HEK293 (cell line): ENCODE results near the gene KDF1.

Experiments
- CTCF ChIA-PET: fragments of 350-600 bp; formaldehyde crosslinking; extraction: SDS; loops from one replicate; lab custom pipeline; 2021; ENCODE audit warnings: antibody characterized with exemption; lab: Yijun Ruan, JAX
- POLR2A ChIA-PET: fragments of 300-600 bp; formaldehyde crosslinking; extraction: SDS; loops from one replicate; lab custom pipeline; 2020; ENCODE audit warnings: antibody characterized with exemption, inconsistent platforms; lab: Yijun Ruan, JAX
- H3K27ac ChIP-seq: fragments of 200-500 bp; sonication (Bioruptor generic); 2 replicates; pipeline ENCODE4 v1.5.1; 2014; ENCODE audit warnings: low read depth, low read length, control low read depth, inconsistent platforms; ENCODE audit errors: extremely low read depth
- H3K36me3 ChIP-seq, 2 experiments: fragments of 200-500 bp in 1 of 2; sonication (Bioruptor generic) in 1 of 2; 1 replicate in 1 of 2; 2 replicates in 1 of 2; pipeline ENCODE4 v1.5.1; 2014 to 2017; ENCODE audit warnings: inconsistent platforms in 2 of 2, low read length in 2 of 2; ENCODE audit not compliant: control insufficient read depth in 2 of 2, insufficient read depth in 1 of 2
- H3K4me1 ChIP-seq: fragments of 200-500 bp; sonication (Bioruptor generic); 2 replicates; pipeline ENCODE4 v1.5.1; 2014; ENCODE audit warnings: mild to moderate bottlenecking, low read length, inconsistent platforms; ENCODE audit not compliant: control insufficient read depth, insufficient read depth
- H3K4me3 ChIP-seq: 2 replicates; pipeline ENCODE4 v1.5.1; 2011; ENCODE audit warnings: low read depth, mild to moderate bottlenecking, control low read depth, low read length, moderate library complexity
- H3K9me3 ChIP-seq: fragments of 200-500 bp; sonication (Bioruptor generic); 2 replicates; pipeline ENCODE4 v1.5.1; 2014; ENCODE audit warnings: low read depth, low read length, inconsistent platforms; ENCODE audit not compliant: control insufficient read depth, insufficient read depth
- EGR2 ChIP-seq: fragments of 450-650 bp; formaldehyde crosslinking; IDR thresholded peaks from 2 replicates; pipeline ENCODE4 v1.5.1; 2016; ENCODE audit warnings: low read depth, missing biosample characterization, missing genetic modification characterization
- GLI2 ChIP-seq: fragments of 450-650 bp; formaldehyde crosslinking; IDR thresholded peaks from 2 replicates; pipeline ENCODE4; 2017; ENCODE audit warnings: missing biosample characterization, missing genetic modification characterization, low read depth, borderline replicate concordance
- GLIS2 ChIP-seq: fragments of 450-650 bp; formaldehyde crosslinking; IDR thresholded peaks from 2 replicates; pipeline ENCODE4 v1.5.1; 2016; ENCODE audit warnings: missing biosample characterization, missing genetic modification characterization
- OVOL3 ChIP-seq: fragments of 450-650 bp; formaldehyde crosslinking; IDR thresholded peaks from 2 replicates; pipeline ENCODE4 v1.5.1; 2016; ENCODE audit warnings: missing biosample characterization, missing genetic modification characterization
- SETDB1 ChIP-seq: IDR thresholded peaks from one replicate; pipeline ENCODE4 v1.6.1; 2017; ENCODE audit warnings: mild to moderate bottlenecking, low read length, moderate library complexity, mixed read lengths; ENCODE audit not compliant: insufficient read length
- YY2 ChIP-seq: fragments of 450-650 bp; formaldehyde crosslinking; IDR thresholded peaks from 2 replicates; pipeline ENCODE4 v1.5.1; 2016; ENCODE audit warnings: missing biosample characterization, missing genetic modification characterization
- ZBTB17 ChIP-seq: fragments of 450-650 bp; formaldehyde crosslinking; IDR thresholded peaks from 2 replicates; pipeline ENCODE4 v1.5.1; 2016; ENCODE audit warnings: missing biosample characterization, missing genetic modification characterization
- ZBTB21 ChIP-seq: fragments of 450-650 bp; formaldehyde crosslinking; IDR thresholded peaks from 2 replicates; pipeline ENCODE4 v1.5.1; 2017; ENCODE audit warnings: missing biosample characterization, missing genetic modification characterization
- ZBTB7A ChIP-seq: fragments of 450-650 bp; formaldehyde crosslinking; IDR thresholded peaks from 2 replicates; pipeline ENCODE4 v1.5.1; 2016; ENCODE audit warnings: low read depth, missing biosample characterization, missing genetic modification characterization
- ZBTB8A ChIP-seq: fragments of 450-650 bp; formaldehyde crosslinking; IDR thresholded peaks from 2 replicates; pipeline ENCODE4 v1.5.1; 2016; ENCODE audit warnings: missing biosample characterization, missing genetic modification characterization
- ZFP37 ChIP-seq: fragments of 450-650 bp; formaldehyde crosslinking; IDR thresholded peaks from 2 replicates; pipeline ENCODE4 v1.5.1; 2016; ENCODE audit warnings: missing biosample characterization, missing genetic modification characterization
- ZFP69B ChIP-seq: fragments of 450-650 bp; formaldehyde crosslinking; IDR thresholded peaks from 2 replicates; pipeline ENCODE4 v1.5.1; 2016; ENCODE audit warnings: missing biosample characterization, missing genetic modification characterization
- ZNF140 ChIP-seq: fragments of 450-650 bp; formaldehyde crosslinking; IDR thresholded peaks from 2 replicates; pipeline ENCODE4 v1.5.1; 2016; ENCODE audit warnings: missing biosample characterization, missing genetic modification characterization
- ZNF174 ChIP-seq: fragments of 450-650 bp; formaldehyde crosslinking; IDR thresholded peaks from 2 replicates; pipeline ENCODE4 v1.5.0; 2017; ENCODE audit warnings: missing biosample characterization, mild to moderate bottlenecking, missing genetic modification characterization
- ZNF292 ChIP-seq: fragments of 450-650 bp; formaldehyde crosslinking; IDR thresholded peaks from 2 replicates; pipeline ENCODE4 v1.5.1; 2016; ENCODE audit warnings: low read depth, missing biosample characterization, missing genetic modification characterization, borderline replicate concordance
- ZNF521 ChIP-seq: fragments of 450-650 bp; formaldehyde crosslinking; IDR thresholded peaks from 2 replicates; pipeline ENCODE4 v1.5.1; 2017; ENCODE audit warnings: missing biosample characterization, mild to moderate bottlenecking, missing genetic modification characterization
- ZNF529 ChIP-seq: fragments of 450-650 bp; formaldehyde crosslinking; IDR thresholded peaks from 2 replicates; pipeline ENCODE4 v1.5.1; 2017; ENCODE audit warnings: missing genetic modification characterization, missing biosample characterization; ENCODE audit not compliant: insufficient replicate concordance
- ZNF530 ChIP-seq: fragments of 450-650 bp; formaldehyde crosslinking; IDR thresholded peaks from 2 replicates; pipeline ENCODE4 v1.5.1; 2016; ENCODE audit warnings: low read depth, missing biosample characterization, missing genetic modification characterization
- ZNF544 ChIP-seq: fragments of 450-650 bp; formaldehyde crosslinking; IDR thresholded peaks from 2 replicates; pipeline ENCODE4 v1.5.0; 2017; ENCODE audit warnings: missing biosample characterization, missing genetic modification characterization
- ZNF660 ChIP-seq: fragments of 450-650 bp; IDR thresholded peaks from 2 replicates; pipeline ENCODE4 v1.5.1; 2018; ENCODE audit warnings: missing biosample characterization, mild to moderate bottlenecking, missing genetic modification characterization
- ZNF791 ChIP-seq: fragments of 450-650 bp; formaldehyde crosslinking; IDR thresholded peaks from 2 replicates; pipeline ENCODE4 v1.5.1; 2016; ENCODE audit warnings: missing biosample characterization, missing genetic modification characterization
- ZNF843 ChIP-seq: fragments of 450-650 bp; formaldehyde crosslinking; IDR thresholded peaks from 2 replicates; pipeline ENCODE4 v1.5.1; 2016; ENCODE audit warnings: missing biosample characterization, missing genetic modification characterization
- TF ChIP-seq, protein P1 (sequence below): fragments of 450-650 bp; IDR thresholded peaks from 2 replicates; pipeline ENCODE4 v1.5.1; 2018; ENCODE audit warnings: missing biosample characterization, missing genetic modification characterization
- TF ChIP-seq, protein P2 (sequence below): fragments of 450-650 bp; formaldehyde crosslinking; conservative IDR thresholded peaks from 2 replicates; pipeline ENCODE4 v1.5.1; 2016; ENCODE audit warnings: low read depth, missing biosample characterization, missing genetic modification characterization

Gene KDF1

DNA sequence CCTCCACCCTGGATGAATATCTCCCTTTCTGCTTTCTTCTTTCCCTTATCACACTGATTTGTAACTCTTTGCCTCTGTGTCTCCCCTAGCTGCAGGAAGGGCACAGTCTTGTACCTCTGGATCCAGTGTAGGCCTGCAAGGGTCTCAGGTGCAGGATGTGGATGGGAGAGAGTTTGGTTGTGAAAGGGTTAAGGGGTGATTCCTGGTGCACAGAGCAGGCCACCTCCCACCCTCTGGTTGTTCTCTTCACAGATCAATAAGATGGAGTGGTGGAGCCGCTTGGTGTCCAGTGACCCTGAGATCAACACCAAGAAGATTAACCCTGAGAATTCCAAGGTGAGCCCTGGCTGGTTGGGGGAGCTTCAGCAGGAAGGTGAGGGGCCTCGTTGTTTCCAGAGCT, 15.1 kb downstream of the KDF1 start:
- POLR2A ChIA-PET: no interaction called here
- CTCF ChIA-PET: interaction anchor here (0.6 to 1.4 kb wide), 2 partner anchors 13 to 53 kb away, joined by 3 read pairs; no protein-coding TSS in a partner anchor
- TF ChIP-seq ZNF660 (tag by site-specific recombination) (no peak), GLIS2 (tag by site-specific recombination) (no peak)
- H3K4me1 ChIP-seq: no peaks in the 10 kb centered on the region
- no peak overlapping the region for H3K27ac ChIP-seq
- H3K4me3 ChIP-seq: no peak overlapping the region
- peaks cover 33 to 73% of the 10 kb centered on the region in 2 experiments; a peak in 2 of 3 replicates for H3K36me3 ChIP-seq
- H3K9me3 ChIP-seq: no peaks in the 10 kb centered on the region

DNA sequence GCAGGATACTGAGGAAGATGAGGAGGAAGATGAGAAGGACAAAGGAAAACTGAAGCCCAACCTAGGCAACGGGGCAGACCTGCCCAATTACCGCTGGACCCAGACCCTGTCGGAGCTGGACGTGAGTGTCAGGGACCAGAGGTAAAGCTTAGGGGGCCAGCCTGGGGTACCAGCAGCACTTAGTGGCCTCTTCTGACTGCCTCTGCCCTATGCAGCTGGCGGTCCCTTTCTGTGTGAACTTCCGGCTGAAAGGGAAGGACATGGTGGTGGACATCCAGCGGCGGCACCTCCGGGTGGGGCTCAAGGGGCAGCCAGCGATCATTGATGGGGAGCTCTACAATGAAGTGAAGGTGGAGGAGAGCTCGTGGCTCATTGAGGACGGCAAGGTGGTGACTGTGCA, 17.6 kb downstream of the KDF1 start:
- Histone ChIP-seq H3K4me3 (no peak overlapping the region), H3K4me1 (no peaks in the 10 kb centered on the region)
- POLR2A ChIA-PET: no interaction called here
- TF ChIP-seq ZFP37 (tag by site-specific recombination): no peak
- TF ChIP-seq, protein P1, sequence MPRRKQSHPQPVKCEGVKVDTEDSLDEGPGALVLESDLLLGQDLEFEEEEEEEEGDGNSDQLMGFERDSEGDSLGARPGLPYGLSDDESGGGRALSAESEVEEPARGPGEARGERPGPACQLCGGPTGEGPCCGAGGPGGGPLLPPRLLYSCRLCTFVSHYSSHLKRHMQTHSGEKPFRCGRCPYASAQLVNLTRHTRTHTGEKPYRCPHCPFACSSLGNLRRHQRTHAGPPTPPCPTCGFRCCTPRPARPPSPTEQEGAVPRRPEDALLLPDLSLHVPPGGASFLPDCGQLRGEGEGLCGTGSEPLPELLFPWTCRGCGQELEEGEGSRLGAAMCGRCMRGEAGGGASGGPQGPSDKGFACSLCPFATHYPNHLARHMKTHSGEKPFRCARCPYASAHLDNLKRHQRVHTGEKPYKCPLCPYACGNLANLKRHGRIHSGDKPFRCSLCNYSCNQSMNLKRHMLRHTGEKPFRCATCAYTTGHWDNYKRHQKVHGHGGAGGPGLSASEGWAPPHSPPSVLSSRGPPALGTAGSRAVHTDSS (tag by site-specific recombination): peak; percentile 60
- TF ChIP-seq, all 188 proteins: peak for 1
- no peaks in the 10 kb centered on the region for H3K9me3 ChIP-seq
- CTCF ChIA-PET: interaction anchor here (0.6 to 1.0 kb wide), 2 partner anchors 57 to 133 kb away, joined by 3 read pairs; no protein-coding TSS in a partner anchor
- no peak overlapping the region for H3K27ac ChIP-seq
- H3K36me3 ChIP-seq: peaks cover 34 to 92% of the 10 kb centered on the region in 2 experiments; a peak in 2 of 3 replicates

DNA sequence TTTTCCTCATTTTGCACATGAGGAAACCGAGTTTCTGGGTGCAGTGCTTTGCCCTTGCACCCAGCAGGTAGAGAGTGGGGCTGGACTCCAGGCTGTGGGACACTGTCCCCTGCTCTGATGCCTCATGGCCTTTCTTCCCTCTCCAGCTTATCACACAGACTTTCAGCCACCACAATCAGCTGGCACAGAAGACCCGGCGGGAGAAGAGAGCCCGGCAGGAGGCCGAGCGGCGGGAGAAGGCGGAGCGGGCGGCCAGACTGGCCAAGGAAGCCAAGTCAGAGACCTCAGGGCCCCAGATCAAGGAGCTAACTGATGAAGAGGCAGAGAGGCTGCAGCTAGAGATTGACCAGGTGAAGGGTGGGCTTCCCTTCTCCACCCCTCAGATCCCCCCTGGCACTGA, 19.0 kb downstream of the KDF1 start:
- CTCF ChIA-PET: no interaction called here
- Histone ChIP-seq H3K36me3 (peaks cover 38 to 94% of the 10 kb centered on the region in 2 experiments; a peak in 2 of 3 replicates), H3K4me1 (no peaks in the 10 kb centered on the region), H3K27ac (no peak overlapping the region), H3K4me3 (no peak overlapping the region), H3K9me3 (no peaks in the 10 kb centered on the region)
- POLR2A ChIA-PET: interaction anchor here (1.0 kb wide), 2 partner anchors 41 to 71 kb away, joined by 3 to 4 read pairs; partner anchors contain the start of genes GPATCH3 and TENT5B
- TF ChIP-seq GLI2 (tag by site-specific recombination) (no peak), ZNF530 (tag by site-specific recombination) (no peak), ZBTB8A (no peak), SETDB1 (no peak), ZNF544 (tag by site-specific recombination) (no peak), EGR2 (tag by site-specific recombination) (no peak), ZNF174 (tag by site-specific recombination) (no peak), ZBTB21 (tag by site-specific recombination) (no peak), ZNF791 (tag by site-specific recombination) (no peak), ZFP37 (tag by site-specific recombination) (no peak), ZNF529 (no peak), ZBTB7A (tag by site-specific recombination) (no peak)

DNA sequence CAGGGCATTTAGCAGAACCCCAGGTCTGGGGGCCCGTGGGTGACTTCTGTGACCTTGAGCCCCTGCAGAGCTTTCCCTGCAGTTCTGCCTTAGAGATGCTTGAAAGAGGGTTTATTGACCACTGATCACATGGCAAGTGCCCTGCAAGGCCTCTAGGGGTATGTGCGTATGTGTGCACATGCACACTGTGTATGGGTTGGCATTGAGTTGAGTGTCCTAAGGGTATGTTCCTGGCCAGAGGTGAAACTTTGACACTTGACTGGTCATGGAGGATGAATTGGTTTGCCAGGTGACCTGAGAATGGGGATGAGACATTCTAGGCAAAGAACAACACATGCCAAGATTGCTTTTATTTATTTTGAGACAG, 21.6 kb downstream of the KDF1 start:
- Histone ChIP-seq H3K36me3 (peaks cover 44 to 90% of the 10 kb centered on the region in 2 experiments), H3K9me3 (no peaks in the 10 kb centered on the region), H3K4me1 (no peaks in the 10 kb centered on the region), H3K4me3 (no peak overlapping the region), H3K27ac (no peak overlapping the region)
- CTCF ChIA-PET: interaction anchor here (0.6 kb wide), 1 partner anchor 336 kb away, joined by 3 read pairs; no protein-coding TSS in a partner anchor
- POLR2A ChIA-PET: no interaction called here
- TF ChIP-seq, protein P2, sequence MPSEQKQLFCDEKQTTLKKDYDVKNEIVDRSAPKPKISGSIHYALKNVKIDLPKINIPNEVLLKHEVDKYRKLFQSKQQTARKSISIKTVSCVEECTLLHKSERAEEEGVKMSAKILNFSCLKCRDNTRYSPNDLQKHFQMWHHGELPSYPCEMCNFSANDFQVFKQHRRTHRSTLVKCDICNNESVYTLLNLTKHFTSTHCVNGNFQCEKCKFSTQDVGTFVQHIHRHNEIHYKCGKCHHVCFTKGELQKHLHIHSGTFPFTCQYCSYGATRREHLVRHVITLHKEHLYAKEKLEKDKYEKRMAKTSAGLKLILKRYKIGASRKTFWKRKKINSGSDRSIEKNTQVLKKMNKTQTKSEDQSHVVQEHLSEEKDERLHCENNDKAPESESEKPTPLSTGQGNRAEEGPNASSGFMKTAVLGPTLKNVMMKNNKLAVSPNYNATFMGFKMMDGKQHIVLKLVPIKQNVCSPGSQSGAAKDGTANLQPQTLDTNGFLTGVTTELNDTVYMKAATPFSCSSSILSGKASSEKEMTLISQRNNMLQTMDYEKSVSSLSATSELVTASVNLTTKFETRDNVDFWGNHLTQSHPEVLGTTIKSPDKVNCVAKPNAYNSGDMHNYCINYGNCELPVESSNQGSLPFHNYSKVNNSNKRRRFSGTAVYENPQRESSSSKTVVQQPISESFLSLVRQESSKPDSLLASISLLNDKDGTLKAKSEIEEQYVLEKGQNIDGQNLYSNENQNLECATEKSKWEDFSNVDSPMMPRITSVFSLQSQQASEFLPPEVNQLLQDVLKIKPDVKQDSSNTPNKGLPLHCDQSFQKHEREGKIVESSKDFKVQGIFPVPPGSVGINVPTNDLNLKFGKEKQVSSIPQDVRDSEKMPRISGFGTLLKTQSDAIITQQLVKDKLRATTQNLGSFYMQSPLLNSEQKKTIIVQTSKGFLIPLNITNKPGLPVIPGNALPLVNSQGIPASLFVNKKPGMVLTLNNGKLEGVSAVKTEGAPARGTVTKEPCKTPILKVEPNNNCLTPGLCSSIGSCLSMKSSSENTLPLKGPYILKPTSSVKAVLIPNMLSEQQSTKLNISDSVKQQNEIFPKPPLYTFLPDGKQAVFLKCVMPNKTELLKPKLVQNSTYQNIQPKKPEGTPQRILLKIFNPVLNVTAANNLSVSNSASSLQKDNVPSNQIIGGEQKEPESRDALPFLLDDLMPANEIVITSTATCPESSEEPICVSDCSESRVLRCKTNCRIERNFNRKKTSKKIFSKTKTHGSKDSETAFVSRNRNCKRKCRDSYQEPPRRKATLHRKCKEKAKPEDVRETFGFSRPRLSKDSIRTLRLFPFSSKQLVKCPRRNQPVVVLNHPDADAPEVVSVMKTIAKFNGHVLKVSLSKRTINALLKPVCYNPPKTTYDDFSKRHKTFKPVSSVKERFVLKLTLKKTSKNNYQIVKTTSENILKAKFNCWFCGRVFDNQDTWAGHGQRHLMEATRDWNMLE: no peak
- TF ChIP-seq YY2: no peak
- TF ChIP-seq ZNF140: no peak
- no peak for TF ChIP-seq ZNF843 (tag by site-specific recombination)
- TF ChIP-seq ZNF791 (tag by site-specific recombination): no peak
- no peak for TF ChIP-seq ZBTB17
- TF ChIP-seq ZNF521 (tag by site-specific recombination): no peak
- no peak for TF ChIP-seq ZNF292 (tag by site-specific recombination)
- no peak for TF ChIP-seq OVOL3 (tag by site-specific recombination)
- TF ChIP-seq ZFP69B: no peak
